DND-41 (cell line): ENCODE measurements around the gene PLPP3.

ENCODE experiments used
- CTCF ChIP-seq: IDR thresholded peaks from 2 replicates; pipeline ENCODE4 v1.5.1; 2012; ENCODE audit warnings: borderline replicate concordance, low read length, moderate library complexity, mild to moderate bottlenecking; ENCODE audit not compliant: poor library complexity, severe bottlenecking; ENCODE audit errors: extremely low read depth
- EZH2 ChIP-seq: IDR thresholded peaks from 3 replicates; pipeline ENCODE4 v1.6.1; 2012; ENCODE audit warnings: borderline replicate concordance, low read depth, mild to moderate bottlenecking, moderate library complexity, low read length, inconsistent platforms; ENCODE audit not compliant: severe bottlenecking

DNA sequence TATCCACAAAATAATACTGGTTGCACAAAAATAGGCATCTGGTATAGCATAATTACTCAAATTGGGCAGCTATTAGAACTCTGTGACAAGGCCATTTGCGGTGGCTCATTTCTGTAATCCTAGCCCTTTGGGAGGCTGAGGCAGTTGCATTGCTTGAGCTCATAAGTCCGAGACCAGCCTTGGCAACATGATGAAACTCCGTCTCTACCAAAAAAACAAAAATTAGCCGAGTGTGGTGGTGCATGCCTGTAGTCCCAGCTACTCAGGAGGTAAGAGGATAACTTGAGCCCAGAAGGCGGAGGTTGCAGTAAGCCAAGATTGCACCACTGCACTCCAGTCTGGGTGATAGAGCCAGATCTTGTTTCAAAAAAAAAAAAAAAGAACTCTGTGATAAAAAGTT lies 36.7 kb downstream of the PLPP3 start:
- TF ChIP-seq CTCF (no peak), EZH2 (no peak)
